GM12878 (cell line): ENCODE measurements around the gene TMPRSS9. TPM values are rescaled to one million over a fixed set of nuclear protein-coding genes. Genes with fewer than 3 reads are reported as not detected.

Experiments used
- ATAC-seq: fragments of 200-7000 bp; cut with Tn5 transposase; 3 replicates; pipeline ENCODE4 v1.9.1; 2020; ENCODE audit warnings: mild to moderate bottlenecking, moderate library complexity
- BruUV-seq: library from RNA; stranded (reverse); fragments of 400-500 nt; replicated peaks from 2 replicates; lab custom pipeline; 2021; lab: Mats Ljungman, UMichigan
- CTCF ChIA-PET: fragments of 300-600 bp; sonication (Branson Sonifier 250); formaldehyde crosslinking; extraction: SDS; loops from one replicate; lab custom pipeline; 2021; ENCODE audit warnings: inconsistent platforms; lab: Yijun Ruan, JAX
- POLR2A ChIA-PET: fragments of 350-600 bp; formaldehyde crosslinking; extraction: SDS; loops from one replicate; lab custom pipeline; 2021; ENCODE audit warnings: inconsistent platforms; lab: Charles Lee
- RAD21 ChIA-PET: fragments of 300-600 bp; sonication (Branson Sonifier 250); formaldehyde crosslinking; loops from one replicate; lab custom pipeline; 2023; ENCODE audit warnings: antibody characterized with exemption; ENCODE audit not compliant: unreplicated experiment; lab: Charles Lee
- SMC1A ChIA-PET: fragments of 300-600 bp; sonication (Branson Sonifier 250); formaldehyde crosslinking; loops from one replicate; lab custom pipeline; 2023; ENCODE audit not compliant: unreplicated experiment, uncharacterized antibody; lab: Charles Lee
- DNase-seq: peaks from one replicate; pipeline ENCODE4 v3.0.0-alpha.2; 2011; ENCODE audit warnings: low read depth, low spot score
- FAIRE-seq: peaks from 3 replicates; lab custom pipeline; 2011; peaks lifted over from hg19 to GRCh38; lab: Jason Lieb, UNC
- H2AFZ ChIP-seq: 2 replicates; pipeline ENCODE4 v1.6.0; 2011; ENCODE audit warnings: low read depth, low read length, control low read depth; ENCODE audit not compliant: control insufficient read depth
- H3K27ac ChIP-seq: 2 replicates; pipeline ENCODE4 v1.5.1; 2011; ENCODE audit warnings: control low read depth; ENCODE audit not compliant: control insufficient read depth, insufficient read depth
- H3K27me3 ChIP-seq, 2 experiments: replicated peaks in 1 of 2; 2 replicates each; pipeline versions ENCODE4 v1.6.0 to v1.6.1; 2011; ENCODE audit warnings: low read length in 1 of 2; ENCODE audit not compliant: control insufficient read depth in 2 of 2, insufficient read depth in 2 of 2
- H3K36me3 ChIP-seq, 2 experiments: 2 replicates each; pipeline ENCODE4 v1.5.1; 2011; ENCODE audit warnings: low read length in 1 of 2; ENCODE audit not compliant: control insufficient read depth in 2 of 2, insufficient read depth in 2 of 2
- H3K4me1 ChIP-seq: 2 replicates; pipeline ENCODE4 v1.6.1; 2011; ENCODE audit warnings: mild to moderate bottlenecking, low read length, moderate library complexity, mixed read lengths; ENCODE audit not compliant: control insufficient read depth, insufficient read depth
- H3K4me2 ChIP-seq: 2 replicates; pipeline ENCODE4 v1.6.0; 2011; ENCODE audit warnings: control low read depth; ENCODE audit not compliant: control insufficient read depth, insufficient read depth
- H3K4me3 ChIP-seq: fragments of 200-600 bp; sonication (generic); 2 replicates; pipeline ENCODE4 v1.5.1; 2016
- H3K79me2 ChIP-seq: 2 replicates; pipeline ENCODE4 v1.6.0; 2011; ENCODE audit warnings: low read length; ENCODE audit not compliant: control insufficient read depth, insufficient read depth
- H3K9ac ChIP-seq: 2 replicates; pipeline ENCODE4 v1.8.0; 2011; ENCODE audit warnings: low read length, control low read depth, mixed read lengths; ENCODE audit not compliant: control insufficient read depth, insufficient read depth
- H3K9me3 ChIP-seq: replicated peaks from 3 replicates; pipeline ENCODE4 v1.5.1; 2011; ENCODE audit warnings: mild to moderate bottlenecking, low read length; ENCODE audit not compliant: control insufficient read depth, insufficient read depth
- H4K20me1 ChIP-seq: 2 replicates; pipeline ENCODE4 v1.6.0; 2011; ENCODE audit not compliant: control insufficient read depth, insufficient read depth
- ASH2L ChIP-seq: fragments of 300-600, 200-600 bp; sonication (generic); IDR thresholded peaks from 2 replicates; pipeline ENCODE4 v1.6.1; 2017; ENCODE audit warnings: low read depth, mild to moderate bottlenecking, borderline replicate concordance
- ATF7 ChIP-seq: fragments of 450-650 bp; IDR thresholded peaks from 2 replicates; pipeline ENCODE4 v1.6.1; 2016; ENCODE audit warnings: low read depth, mild to moderate bottlenecking
- BACH1 ChIP-seq: fragments of 450-650 bp; IDR thresholded peaks from 2 replicates; pipeline ENCODE4 v1.6.1; 2017; ENCODE audit warnings: mild to moderate bottlenecking, borderline replicate concordance
- CUX1 ChIP-seq: IDR thresholded peaks from 2 replicates; pipeline ENCODE4 v1.6.1; 2012; ENCODE audit warnings: improper control_type of control experiment, low read depth, low read length; ENCODE audit not compliant: insufficient replicate concordance
- FOS ChIP-seq: IDR thresholded peaks from 3 replicates; pipeline ENCODE4 v1.6.1; 2011; ENCODE audit warnings: borderline replicate concordance; ENCODE audit not compliant: insufficient read length; ENCODE audit errors: extremely low read depth
- KAT2A ChIP-seq: conservative IDR thresholded peaks from 2 replicates; pipeline ENCODE4 v1.6.1; 2011; ENCODE audit warnings: low read depth, low read length; ENCODE audit not compliant: control insufficient read depth
- KLF5 ChIP-seq: fragments of 450-650 bp; IDR thresholded peaks from 2 replicates; pipeline ENCODE4 v1.6.1; 2014; ENCODE audit warnings: mild to moderate bottlenecking; ENCODE audit not compliant: partially characterized antibody
- NBN ChIP-seq: fragments of 450-650 bp; IDR thresholded peaks from 2 replicates; pipeline ENCODE4 v1.6.1; 2016
- RUNX3 ChIP-seq: IDR thresholded peaks from 2 replicates; pipeline ENCODE4 v1.6.1; 2012; ENCODE audit warnings: low read length, inconsistent platforms
- SPI1 ChIP-seq: IDR thresholded peaks from 2 replicates; pipeline ENCODE4 v1.6.1; 2011; ENCODE audit warnings: low read depth, mild to moderate bottlenecking, low read length, moderate library complexity, borderline replicate concordance; ENCODE audit not compliant: insufficient read depth
- SRF ChIP-seq, 2 experiments: IDR thresholded peaks; 2 replicates each; pipeline ENCODE4 v1.6.1; 2011; ENCODE audit warnings: low read depth in 2 of 2, low read length in 2 of 2, mild to moderate bottlenecking in 1 of 2, moderate library complexity in 1 of 2
- ZBTB40 ChIP-seq: fragments of 450-650 bp; IDR thresholded peaks from 2 replicates; pipeline ENCODE4 v1.6.1; 2016; ENCODE audit warnings: mild to moderate bottlenecking, moderate library complexity, borderline replicate concordance
- ZZZ3 ChIP-seq: IDR thresholded peaks from 2 replicates; pipeline ENCODE4 v1.6.1; 2011; ENCODE audit warnings: low read depth; ENCODE audit not compliant: control insufficient read depth, insufficient read length
- WGBS: methylation state at CpG from one replicate; pipeline ENCODE4 v1.1.6; 2016; ENCODE audit warnings: low lambda C conversion rate; ENCODE audit not compliant: insufficient replicate concordance, insufficient coverage; ENCODE audit errors: missing lambda C conversion rate; 5-methylcytosine and 5-hydroxymethylcytosine counted together
- in situ Hi-C: fragments of 300-500 bp; cut with MboI; formaldehyde crosslinking; loops from 9 replicates; pipeline ENCODE4 v1.14.3; 2018; ENCODE audit warnings: mixed read lengths
- intact Hi-C: fragments of 100-400 bp; cut with micrococcal nuclease; formaldehyde crosslinking; loops from one replicate; pipeline ENCODE4 v1.14.2; 2022; ENCODE audit not compliant: unreplicated experiment
- polyA plus RNA-seq, 11 experiments: library from polyadenylated mRNA; depleted of rRNA in 4 of 11; unstranded in 6 of 11; stranded (reverse) in 5 of 11; fragments of >200 nt; fragmentation: Nextera tagmentation in 4 of 11; fragmentation: Illumina TruSeq in 1 of 11; extraction: Ambion mirVana in 4 of 11; extraction: Trizol in 1 of 11; gene quantifications; 1 replicate in 1 of 11; 2 replicates in 10 of 11; pipeline versions ENCODE4 v1.2.1 to v1.2.3, GENCODE V29; 2011 to 2016; ENCODE audit warnings: inconsistent platforms in 2 of 11, missing spikeins in 2 of 11, low read depth in 1 of 11
- total RNA-seq, 4 experiments: library from RNA; depleted of rRNA in 3 of 4; stranded (reverse); fragments of >200 nt in 3 of 4; fragmentation: Illumina TruSeq in 1 of 4; extraction: Trizol in 1 of 4; gene quantifications; 2 replicates each; pipeline versions ENCODE4 v1.2.1 to v1.2.3, GENCODE V29; 2013 to 2021

The TMPRSS9 gene
- total and polyA plus RNA-seq, 10 of the 15 experiments (the other 5 are each of a cell fraction or from before 2014, with no cell fraction given) = 0.24 TPM; not detected in 9

GRCh38 chr19:2415973-2416319, 55.9 kb downstream of the TMPRSS9 start (continued):
- TF ChIP-seq CUX1 = no peak
- no peak for TF ChIP-seq ASH2L
- TF ChIP-seq SRF (IDR thresholded peaks at IDR 0.05; ENCODE audit: low read depth in 2 of 2, low read length in 2 of 2) = no peak

- ChIA-PET SMC1A (no interaction called here), CTCF (no interaction called here), POLR2A (interaction anchor here (0.7 kb wide), 1 partner anchor 1261 kb away, joined by 3 read pairs; no protein-coding TSS in a partner anchor), RAD21 (no interaction called here)
- 78% methylated on average over 19 of the region's 19 CpGs for WGBS
- H3K9ac ChIP-seq = no peak overlapping the region
- no TSS peak for BruUV-seq
- in situ Hi-C loops (no loop called here), intact Hi-C loops (no loop called here)
- H3K4me3 ChIP-seq = no peak overlapping the region
- H3K36me3 ChIP-seq = no peaks in the 10 kb centered on the region
- no peaks in the 10 kb centered on the region for H3K9me3 ChIP-seq
- peak; percentile 73 for ATAC-seq
- no peak overlapping the region for H3K27ac ChIP-seq
- H3K4me2 ChIP-seq = no peak overlapping the region
- H2AFZ ChIP-seq = no peak overlapping the region
- no peaks in the 10 kb centered on the region for H4K20me1 ChIP-seq
- H3K27me3 ChIP-seq = no peaks in the 10 kb centered on the region
- DNase-seq = no peak
- no peaks in the 10 kb centered on the region for H3K79me2 ChIP-seq
- FAIRE-seq = no peak
- H3K4me1 ChIP-seq = no peaks in the 10 kb centered on the region
- TF ChIP-seq SPI1 (peak; percentile 92), ZZZ3 (no peak), NBN (no peak), ATF7 (no peak), BACH1 (no peak; the same call in 1 of the 2 replicates), KLF5 (no peak), FOS (no peak), RUNX3 (peak; percentile 14; the same call in 1 of the 2 replicates), ZBTB40 (peak; percentile 97), KAT2A (no peak)
Observed at GRCh38 chr19:2416321-2417097, 56.4 kb downstream of the TMPRSS9 start.
